Measurements from ENCODE around the gene TMEM219. TPM values are rescaled to one million over a fixed set of nuclear protein-coding genes. Genes with fewer than 3 reads are reported as not detected.

The TMEM219 gene
- total RNA-seq, 1 experiment from 2014 or later: 79.7 TPM

DNA sequence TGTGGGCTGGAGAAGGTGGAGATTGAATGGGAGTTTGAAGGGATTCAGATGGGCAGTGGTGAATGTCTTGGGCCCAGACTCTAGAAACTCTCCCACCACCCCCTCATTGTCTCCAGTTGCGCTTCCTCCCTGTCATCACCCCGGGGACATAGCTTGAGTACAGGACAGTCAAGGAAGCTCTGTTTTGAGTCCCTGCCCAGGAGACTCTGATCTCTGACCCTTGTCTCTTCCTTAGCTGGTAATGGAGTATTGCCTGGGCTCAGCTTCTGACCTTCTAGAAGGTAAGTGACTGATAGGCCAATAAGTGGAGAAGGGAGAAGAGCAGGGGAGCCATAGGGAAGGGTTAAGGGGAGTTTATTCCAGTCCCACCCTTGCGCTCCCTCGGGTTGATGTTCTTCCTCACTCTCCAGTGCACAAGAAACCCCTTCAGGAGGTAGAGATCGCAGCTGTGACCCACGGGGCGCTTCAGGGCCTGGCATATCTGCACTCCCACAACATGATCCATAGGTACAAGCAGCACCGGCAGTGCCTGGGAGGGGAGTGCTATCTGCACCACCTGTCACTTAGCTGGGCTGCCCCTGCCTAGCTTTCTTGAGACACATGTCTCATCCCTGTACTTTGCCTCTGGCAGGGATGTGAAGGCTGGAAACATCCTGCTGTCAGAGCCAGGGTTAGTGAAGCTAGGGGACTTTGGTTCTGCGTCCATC is 16.8 kb downstream of the TMEM219 start:
- DNase-seq (ENCODE audit: low read depth): no peak

DNA sequence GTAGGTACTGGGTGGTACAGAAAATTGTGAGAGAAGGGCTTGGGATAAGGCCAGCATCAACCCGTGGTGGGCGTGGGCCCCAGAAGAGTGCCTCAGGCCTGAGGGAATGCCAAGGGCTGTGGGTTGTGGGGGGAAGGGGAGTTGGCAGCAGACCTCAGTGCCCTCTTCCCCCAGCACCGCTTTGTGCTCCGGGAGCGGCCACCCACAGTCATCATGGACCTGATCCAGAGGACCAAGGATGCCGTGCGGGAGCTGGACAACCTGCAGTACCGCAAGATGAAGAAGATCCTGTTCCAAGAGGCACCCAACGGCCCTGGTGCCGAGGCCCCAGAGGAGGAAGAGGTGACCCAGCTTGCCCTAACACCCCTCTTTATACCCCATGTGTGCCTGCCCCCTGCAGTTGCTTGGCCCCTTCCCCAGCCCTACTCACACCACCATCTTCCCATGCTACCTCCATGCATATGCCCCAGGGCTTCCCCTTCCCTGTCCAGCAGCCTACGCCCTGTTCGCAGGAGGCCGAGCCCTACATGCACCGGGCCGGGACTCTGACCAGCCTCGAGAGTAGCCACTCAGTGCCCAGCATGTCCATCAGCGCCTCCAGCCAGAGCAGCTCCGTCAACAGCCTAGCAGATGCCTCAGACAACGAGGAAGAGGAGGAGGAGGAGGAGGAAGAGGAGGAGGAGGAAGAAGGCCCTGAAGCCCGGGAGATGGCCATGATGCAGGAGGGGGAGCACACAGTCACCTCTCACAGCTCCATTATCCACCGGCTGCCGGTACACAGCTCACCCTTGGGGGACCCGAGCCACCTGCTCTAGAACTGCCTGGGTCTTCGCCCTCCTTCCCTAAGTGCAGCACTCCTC is 20.9 kb downstream of the TMEM219 start:
- no peak for DNase-seq (ENCODE audit: low read depth)

GRCh38 chr16:29983420-29984136 is 21.7 kb downstream of the TMEM219 start:
- DNase-seq (ENCODE audit: low read depth): no peak

DNA sequence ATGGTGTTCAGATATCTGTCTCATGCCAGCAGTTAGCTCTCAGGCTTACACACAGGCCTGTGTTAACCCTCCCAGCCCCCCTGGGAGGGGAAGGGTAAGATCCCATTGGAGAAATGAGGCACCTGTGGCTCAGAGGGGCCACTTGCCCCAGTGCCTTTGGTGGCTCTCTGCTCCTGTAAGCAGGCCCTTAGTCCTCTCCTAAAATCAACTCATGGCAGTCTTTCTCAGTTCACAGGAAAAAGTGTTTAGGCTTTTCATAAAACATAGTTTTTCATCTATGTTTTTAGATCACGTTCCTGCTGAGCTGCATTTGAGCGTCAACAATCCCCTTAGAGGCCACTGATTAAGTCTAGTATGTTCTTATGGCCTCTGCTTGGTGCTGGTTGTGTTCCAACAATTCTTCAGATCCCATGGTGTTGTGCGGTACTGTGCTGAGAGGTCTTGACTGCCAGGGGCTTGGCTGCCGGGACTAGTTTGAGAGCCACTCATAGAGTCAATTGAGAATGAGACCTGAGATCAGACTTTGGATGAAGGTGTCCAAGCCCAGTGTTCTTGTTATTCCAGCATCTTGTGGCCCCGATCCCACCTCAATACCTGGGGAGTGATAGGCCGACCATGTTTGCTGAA is 22.4 kb downstream of the TMEM219 start:
- no peak for DNase-seq (ENCODE audit: low read depth)

- DNase-seq (ENCODE audit: low read depth): no peak
These were observed 22.9 kb downstream of the TMEM219 start for GRCh38 chr16:29984764-29985147.

DNA sequence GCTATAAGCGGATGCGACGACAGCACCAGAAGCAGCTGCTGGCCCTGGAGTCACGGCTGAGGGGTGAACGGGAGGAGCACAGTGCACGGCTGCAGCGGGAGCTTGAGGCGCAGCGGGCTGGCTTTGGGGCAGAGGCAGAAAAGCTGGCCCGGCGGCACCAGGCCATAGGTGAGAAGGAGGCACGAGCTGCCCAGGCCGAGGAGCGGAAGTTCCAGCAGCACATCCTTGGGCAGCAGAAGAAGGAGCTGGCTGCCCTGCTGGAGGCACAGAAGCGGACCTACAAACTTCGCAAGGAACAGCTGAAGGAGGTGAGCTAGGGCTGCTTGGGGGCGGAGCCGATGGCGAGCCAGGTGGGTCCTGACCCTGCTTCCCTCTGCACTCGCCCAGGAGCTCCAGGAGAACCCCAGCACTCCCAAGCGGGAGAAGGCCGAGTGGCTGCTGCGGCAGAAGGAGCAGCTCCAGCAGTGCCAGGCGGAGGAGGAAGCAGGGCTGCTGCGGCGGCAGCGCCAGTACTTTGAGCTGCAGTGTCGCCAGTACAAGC is 23.5 kb downstream of the TMEM219 start:
- DNase-seq (ENCODE audit: low read depth): no peak

DNA sequence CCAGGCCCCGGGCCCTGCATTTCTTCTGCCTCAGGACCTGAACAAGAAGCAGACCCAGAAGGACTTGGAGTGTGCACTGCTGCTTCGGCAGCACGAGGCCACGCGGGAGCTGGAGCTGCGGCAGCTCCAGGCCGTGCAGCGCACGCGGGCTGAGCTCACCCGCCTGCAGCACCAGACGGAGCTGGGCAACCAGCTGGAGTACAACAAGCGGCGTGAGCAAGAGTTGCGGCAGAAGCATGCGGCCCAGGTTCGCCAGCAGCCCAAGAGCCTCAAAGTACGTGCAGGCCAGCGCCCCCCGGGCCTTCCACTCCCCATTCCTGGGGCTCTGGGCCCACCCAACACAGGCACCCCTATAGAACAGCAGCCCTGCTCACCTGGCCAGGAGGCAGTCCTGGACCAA is 24.4 kb downstream of the TMEM219 start:
- no peak for DNase-seq (ENCODE audit: low read depth)

DNA sequence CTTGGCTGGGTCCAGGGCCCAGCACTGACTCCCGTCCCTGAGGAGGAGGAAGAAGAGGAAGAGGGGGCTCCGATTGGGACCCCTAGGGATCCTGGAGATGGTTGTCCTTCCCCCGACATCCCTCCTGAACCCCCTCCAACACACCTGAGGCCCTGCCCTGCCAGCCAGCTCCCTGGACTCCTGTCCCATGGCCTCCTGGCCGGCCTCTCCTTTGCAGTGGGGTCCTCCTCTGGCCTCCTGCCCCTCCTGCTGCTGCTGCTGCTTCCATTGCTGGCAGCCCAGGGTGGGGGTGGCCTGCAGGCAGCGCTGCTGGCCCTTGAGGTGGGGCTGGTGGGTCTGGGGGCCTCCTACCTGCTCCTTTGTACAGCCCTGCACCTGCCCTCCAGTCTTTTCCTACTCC is 25.1 kb downstream of the TMEM219 start:
- DNase-seq (ENCODE audit: low read depth): no peak

GRCh38 chr16:29987371-29988085 is 25.6 kb downstream of the TMEM219 start:
- DNase-seq (ENCODE audit: low read depth): no peak

DNA sequence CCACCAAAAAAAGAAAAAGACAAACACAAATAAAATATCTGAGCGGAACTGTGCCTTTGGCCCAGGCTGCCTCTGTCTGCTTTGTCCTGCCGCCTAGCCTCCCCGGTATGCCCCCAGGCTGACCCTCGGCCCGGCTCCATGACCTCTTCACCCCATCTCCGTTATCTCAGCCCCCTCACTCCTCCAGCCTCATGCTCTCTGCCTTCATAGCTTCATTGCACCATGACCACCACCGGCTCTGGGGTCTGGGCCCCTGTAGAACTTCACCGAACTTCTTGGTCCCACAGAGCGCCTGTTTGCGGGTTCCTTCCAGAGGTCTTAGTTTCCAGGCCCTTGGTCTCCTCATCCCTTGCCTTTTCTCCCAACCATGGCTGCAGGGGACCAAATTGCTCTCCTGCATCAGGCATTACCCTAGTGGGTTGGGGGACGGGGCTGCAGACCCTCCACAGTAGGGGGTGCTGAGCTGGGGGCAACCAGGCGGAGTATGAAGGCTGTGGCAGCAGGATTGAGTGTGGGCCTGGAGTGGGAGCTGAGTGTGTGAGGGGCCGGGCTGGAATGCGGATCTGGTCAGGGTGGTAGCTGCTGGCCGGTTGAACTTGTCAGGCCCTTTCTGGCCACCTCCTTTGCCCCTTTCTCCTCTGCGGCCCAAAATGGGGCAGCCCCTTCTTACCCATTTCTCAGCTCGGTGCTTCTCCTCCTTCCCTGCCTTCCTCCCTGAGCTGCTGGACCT is 26.6 kb downstream of the TMEM219 start:
- DNase-seq (ENCODE audit: low read depth): no peak

GRCh38 chr16:29989111-29989858 is 27.4 kb downstream of the TMEM219 start:
- no peak for DNase-seq (ENCODE audit: low read depth)

GRCh38 chr16:29990034-29990433 is 28.2 kb downstream of the TMEM219 start:
- DNase-seq (ENCODE audit: low read depth): no peak

DNA sequence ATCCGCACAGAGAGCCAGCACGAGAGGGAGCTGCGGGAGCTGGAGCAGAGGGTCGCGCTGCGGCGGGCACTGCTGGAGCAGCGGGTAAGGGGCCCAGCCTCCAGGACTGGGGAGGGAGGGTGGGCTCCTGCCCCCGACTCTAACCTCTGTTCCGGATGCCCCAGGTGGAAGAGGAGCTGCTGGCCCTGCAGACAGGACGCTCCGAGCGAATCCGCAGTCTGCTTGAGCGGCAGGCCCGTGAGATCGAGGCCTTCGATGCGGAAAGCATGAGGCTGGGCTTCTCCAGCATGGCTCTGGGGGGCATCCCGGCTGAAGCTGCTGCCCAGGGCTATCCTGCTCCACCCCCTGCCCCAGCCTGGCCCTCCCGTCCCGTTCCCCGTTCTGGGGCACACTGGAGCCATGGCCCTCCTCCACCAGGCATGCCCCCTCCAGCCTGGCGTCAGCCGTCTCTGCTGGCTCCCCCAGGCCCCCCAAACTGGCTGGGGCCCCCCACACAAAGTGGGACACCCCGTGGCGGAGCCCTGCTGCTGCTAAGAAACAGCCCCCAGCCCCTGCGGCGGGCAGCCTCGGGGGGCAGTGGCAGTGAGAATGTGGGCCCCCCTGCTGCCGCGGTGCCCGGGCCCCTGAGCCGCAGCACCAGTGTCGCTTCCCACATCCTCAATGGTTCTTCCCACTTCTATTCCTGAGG is 29.1 kb downstream of the TMEM219 start:
- no peak for DNase-seq (ENCODE audit: low read depth)

- DNase-seq (ENCODE audit: low read depth): no peak
These were observed 29.7 kb downstream of the TMEM219 start for GRCh38 chr16:29991571-29991904.

- no peak for DNase-seq (ENCODE audit: low read depth)
These were observed 30.6 kb downstream of the TMEM219 start for GRCh38 chr16:29992344-29992967.

DNA sequence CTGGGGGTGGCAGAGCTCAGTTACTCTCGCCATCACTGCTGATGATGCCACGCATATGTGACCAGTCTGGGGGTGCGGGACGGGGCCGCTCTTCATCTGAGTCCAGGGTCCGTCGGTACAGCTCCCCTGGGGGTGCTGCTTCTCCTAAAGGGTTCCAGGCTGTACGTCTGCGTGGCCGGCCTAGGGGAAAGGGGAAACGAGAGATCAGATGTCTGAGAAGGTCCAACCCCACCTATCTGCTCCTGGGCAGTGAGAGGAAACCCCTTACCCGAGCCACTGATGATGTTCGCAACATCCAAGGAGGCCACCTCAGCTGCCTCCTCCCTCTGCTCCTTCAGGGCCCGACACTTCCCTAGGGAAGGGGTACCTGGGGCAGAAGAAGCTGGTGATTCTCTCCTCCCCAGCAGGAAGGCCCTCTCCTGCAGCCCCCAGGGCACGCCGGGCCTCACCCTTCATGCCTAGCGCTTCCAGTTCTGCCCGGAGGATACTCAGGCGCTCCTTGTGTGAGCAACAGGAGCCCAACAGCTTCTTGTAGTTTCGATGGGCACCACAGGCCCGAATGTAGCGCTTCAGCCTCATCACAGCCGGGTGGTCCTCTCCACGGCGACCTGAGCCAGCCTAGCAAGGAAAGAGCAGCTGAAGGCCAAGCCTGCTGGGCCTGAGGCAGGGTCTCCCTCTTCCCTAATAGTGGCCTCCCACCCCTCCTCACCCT is 31.5 kb downstream of the TMEM219 start:
- no peak for DNase-seq (ENCODE audit: low read depth)

GRCh38 chr16:29993903-29994599 is 32.2 kb downstream of the TMEM219 start:
- DNase-seq (ENCODE audit: low read depth): no peak

Data from LHCN-M2 (cell line).